SK-N-SH (cell line): ENCODE results near the gene ZNF487.

Source experiments
- CTCF ChIP-seq: fragments of 200-600 bp; sonication (generic); IDR thresholded peaks from 2 replicates; pipeline ENCODE4 v1.6.1; 2017; ENCODE audit warnings: antibody characterized with exemption, mild to moderate bottlenecking, moderate library complexity
- FOXJ3 ChIP-seq: sonication (generic); formaldehyde crosslinking; IDR thresholded peaks from 2 replicates; pipeline ENCODE4 v1.5.1; 2020; ENCODE audit warnings: mild to moderate bottlenecking, missing genetic modification reagents
- GABPA ChIP-seq: IDR thresholded peaks from 2 replicates; pipeline ENCODE4 v1.4.0; 2012; ENCODE audit warnings: low read depth, mild to moderate bottlenecking
- GATA2 ChIP-seq: sonication (generic); formaldehyde crosslinking; IDR thresholded peaks from 2 replicates; pipeline ENCODE4 v1.5.0; 2020; ENCODE audit warnings: mild to moderate bottlenecking, missing genetic modification reagents
- MAX ChIP-seq: IDR thresholded peaks from 2 replicates; pipeline ENCODE4 v1.4.0; 2012; ENCODE audit warnings: low read depth
- RXRA ChIP-seq: IDR thresholded peaks from 2 replicates; pipeline ENCODE4 v1.4.0; 2012; ENCODE audit warnings: low read depth, mild to moderate bottlenecking, borderline replicate concordance
- TAF1 ChIP-seq: IDR thresholded peaks from 2 replicates; pipeline ENCODE4 v1.6.1; 2012; ENCODE audit warnings: low read depth, mild to moderate bottlenecking, low read length, moderate library complexity, borderline replicate concordance
- TCF12 ChIP-seq: IDR thresholded peaks from 2 replicates; pipeline ENCODE4 v1.4.0; 2012
- USF2 ChIP-seq: fragments of 150-350 bp; IDR thresholded peaks from 2 replicates; pipeline ENCODE4 v1.6.1; 2017; ENCODE audit warnings: antibody characterized with exemption, low read length, low read depth, borderline replicate concordance

GRCh38 chr10:43407148-43407575, 29.7 kb upstream of the ZNF487 start:
- TF ChIP-seq CTCF: no peak
- no peak for TF ChIP-seq FOXJ3 (CRISPR knock-in tag)
- no peak; the same call in 1 of the 2 replicates for TF ChIP-seq MAX
- TF ChIP-seq GABPA: no peak
- no peak for TF ChIP-seq RXRA
- no peak for TF ChIP-seq USF2
- TF ChIP-seq TAF1: no peak
- TF ChIP-seq GATA2: no peak
- no peak for TF ChIP-seq TCF12
